GM19468 (cell line): ENCODE results near the gene ZNF366.
"Not testable (repeated sequence)": the region's sequence is repeated elsewhere in the genome, so short reads cannot be mapped to it uniquely, and the experiment has no call there.

ENCODE experiments used
- ATAC-seq: cut with Tn5 transposase; IDR thresholded peaks from one replicate; pipeline ENCODE4 v1.9.1; 2021; ENCODE audit warnings: mild to moderate bottlenecking, moderate library complexity, moderate number of reproducible peaks; ENCODE audit not compliant: unreplicated experiment; ENCODE audit errors: extremely low read depth

ZNF366 gene

GRCh38 chr5:72415616-72416325 is 91.4 kb downstream of the ZNF366 start:
- no peak for ATAC-seq

- ATAC-seq = no peak
Measured at GRCh38 chr5:72412283-72413055, 94.7 kb downstream of the ZNF366 start.

GRCh38 chr5:72410688-72411295 is 96.4 kb downstream of the ZNF366 start:
- ATAC-seq = no peak

- ATAC-seq = no peak
Measured at GRCh38 chr5:72408603-72409002, 98.6 kb downstream of the ZNF366 start.

GRCh38 chr5:72408127-72408526 is 99.1 kb downstream of the ZNF366 start:
- no peak for ATAC-seq

- ATAC-seq = no peak
Measured at GRCh38 chr5:72407541-72407940, 99.7 kb downstream of the ZNF366 start.

GRCh38 chr5:72407078-72407477 is 100.1 kb downstream of the ZNF366 start:
- ATAC-seq = no peak

- ATAC-seq = not testable (repeated sequence)
Measured at GRCh38 chr5:72404771-72405170, 102.4 kb downstream of the ZNF366 start.

- no peak for ATAC-seq
Measured at GRCh38 chr5:72402959-72403628, 104.1 kb downstream of the ZNF366 start.

GRCh38 chr5:72402381-72402890 is 104.8 kb downstream of the ZNF366 start:
- ATAC-seq = no peak

- ATAC-seq = no peak
Measured at GRCh38 chr5:72400950-72401349, 106.3 kb downstream of the ZNF366 start.

GRCh38 chr5:72397836-72398235 is 109.4 kb downstream of the ZNF366 start:
- ATAC-seq = no peak

- ATAC-seq = no peak
Measured at GRCh38 chr5:72394688-72395087, 112.5 kb downstream of the ZNF366 start.

- ATAC-seq = no peak
Measured at GRCh38 chr5:72393052-72393451, 114.2 kb downstream of the ZNF366 start.
